Measurements from ENCODE around the gene C1QA.

DNA sequence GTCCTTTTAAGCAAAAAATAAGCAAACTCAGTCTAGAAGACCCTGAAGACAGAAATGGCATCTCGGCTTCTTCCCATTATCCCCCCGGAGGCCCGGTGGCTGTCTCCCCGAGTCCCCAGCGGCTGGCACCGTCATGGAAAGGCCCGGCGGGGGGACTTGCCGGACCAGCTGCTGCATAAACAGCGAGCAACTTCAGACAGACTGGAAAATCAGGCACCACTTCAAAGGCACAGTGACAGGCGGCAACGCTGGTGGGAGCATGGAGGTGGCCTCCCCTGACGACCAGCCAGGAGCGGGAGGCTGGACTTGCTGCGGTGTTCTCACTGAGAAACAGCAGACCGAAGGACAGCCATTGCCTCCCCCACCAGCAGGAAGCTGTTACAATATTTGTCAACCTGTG is 18.4 kb upstream of the C1QA start:
- TF ChIP-seq, protein P1, sequence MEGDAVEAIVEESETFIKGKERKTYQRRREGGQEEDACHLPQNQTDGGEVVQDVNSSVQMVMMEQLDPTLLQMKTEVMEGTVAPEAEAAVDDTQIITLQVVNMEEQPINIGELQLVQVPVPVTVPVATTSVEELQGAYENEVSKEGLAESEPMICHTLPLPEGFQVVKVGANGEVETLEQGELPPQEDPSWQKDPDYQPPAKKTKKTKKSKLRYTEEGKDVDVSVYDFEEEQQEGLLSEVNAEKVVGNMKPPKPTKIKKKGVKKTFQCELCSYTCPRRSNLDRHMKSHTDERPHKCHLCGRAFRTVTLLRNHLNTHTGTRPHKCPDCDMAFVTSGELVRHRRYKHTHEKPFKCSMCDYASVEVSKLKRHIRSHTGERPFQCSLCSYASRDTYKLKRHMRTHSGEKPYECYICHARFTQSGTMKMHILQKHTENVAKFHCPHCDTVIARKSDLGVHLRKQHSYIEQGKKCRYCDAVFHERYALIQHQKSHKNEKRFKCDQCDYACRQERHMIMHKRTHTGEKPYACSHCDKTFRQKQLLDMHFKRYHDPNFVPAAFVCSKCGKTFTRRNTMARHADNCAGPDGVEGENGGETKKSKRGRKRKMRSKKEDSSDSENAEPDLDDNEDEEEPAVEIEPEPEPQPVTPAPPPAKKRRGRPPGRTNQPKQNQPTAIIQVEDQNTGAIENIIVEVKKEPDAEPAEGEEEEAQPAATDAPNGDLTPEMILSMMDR (conservative IDR thresholded peaks at IDR 0.05 in 1 of 2, IDR thresholded peaks at IDR 0.05 in 1 of 2; ENCODE audit: low read depth in 1 of 2, low read length in 2 of 2): no peak
- TF ChIP-seq EZH2 (IDR thresholded peaks at IDR 0.05; ENCODE audit: low read length, missing control alignments): no peak

Data from fibroblast of lung (primary cell).